Upper lobe of left lung (tissue), 6 donors: ENCODE measurements around the gene WSCD2. TPM values are rescaled to one million over a fixed set of nuclear protein-coding genes. Genes with fewer than 3 reads are reported as not detected.
A peak's percentile ranks its signal among the peaks of the same experiment; 100 is the strongest.

ENCODE experiments used
- ATAC-seq, 2 donors: fragments of 200-7000 bp; cut with Tn5 transposase; one replicate each; pipeline ENCODE4 v1.9.1; 2022; ENCODE audit warnings: mild to moderate bottlenecking in 2 of 2, moderate library complexity in 2 of 2; ENCODE audit not compliant: low FRiP score in 2 of 2
- DNase-seq, 2 donors: peaks; one replicate each; pipeline ENCODE4 v3.0.0-alpha.2; 2019 to 2020
- H3K27ac ChIP-seq, 4 donors: fragments of 200-600 bp; sonication (generic); one replicate each; pipeline ENCODE4 v1.5.1; 2016 to 2019
- H3K27me3 ChIP-seq, 4 donors: fragments of 200-600 bp; sonication (generic); one replicate each; pipeline ENCODE4 v1.5.1; 2017 to 2019
- H3K36me3 ChIP-seq, 4 donors: fragments of 200-600 bp; sonication (generic); one replicate each; pipeline ENCODE4 v1.5.1; 2016 to 2019
- H3K4me1 ChIP-seq, 4 donors: fragments of 200-600 bp; sonication (generic); one replicate each; pipeline ENCODE4 v1.5.1; 2018 to 2019
- H3K4me3 ChIP-seq, 4 donors: fragments of 200-600 bp; sonication (generic); one replicate each; pipeline ENCODE4 v1.5.1; 2017 to 2019; ENCODE audit warnings: mild to moderate bottlenecking in 2 of 4, moderate library complexity in 1 of 4
- H3K9me3 ChIP-seq, 4 donors: fragments of 200-600 bp; sonication (generic); one replicate each; pipeline ENCODE4 v1.5.1; 2018 to 2019
- CTCF ChIP-seq, 6 experiments: fragments of 450-650 bp in 4 of 6; fragments of 200-600 bp in 2 of 6; sonication (generic) in 2 of 6; IDR thresholded peaks; one replicate each; pipeline ENCODE4 v1.5.1; 2016 to 2019; ENCODE audit warnings: antibody characterized with exemption in 6 of 6
- EP300 ChIP-seq, 4 donors: sonication (generic); formaldehyde crosslinking; IDR thresholded peaks; one replicate each; pipeline ENCODE4 v1.5.1; 2017; ENCODE audit warnings: antibody characterized with exemption in 4 of 4, control low read depth in 2 of 4
- POLR2A ChIP-seq, 4 donors: fragments of 450-650 bp; IDR thresholded peaks; one replicate each; pipeline ENCODE4 v1.5.1; 2016 to 2017; ENCODE audit warnings: antibody characterized with exemption in 4 of 4, mild to moderate bottlenecking in 2 of 4
- POLR2AphosphoS5 ChIP-seq, 2 donors: sonication (generic); formaldehyde crosslinking; IDR thresholded peaks; one replicate each; pipeline ENCODE4 v1.5.1; 2017; ENCODE audit warnings: antibody characterized with exemption in 2 of 2
- WGBS, 2 donors: methylation state at CpG; one replicate each; pipeline ENCODE4 v1.1.5; 2017 to 2018; 5-methylcytosine and 5-hydroxymethylcytosine counted together
- total RNA-seq, 6 donors: library from RNA; depleted of rRNA in 4 of 6; stranded (reverse); fragments of >200 nt in 4 of 6; gene quantifications; one replicate each; pipeline versions ENCODE4 v1.1.0 to v1.2.1, GENCODE V29; 2016 to 2021
- donor health status: DM: no; HTN: no; CAD: no; lungs with moderate emphysema.
- donor health status: DM: no; HTN: yes; CAD: no; lungs with severe emphysema.

WSCD2 gene
- total RNA-seq, 6 donors from 2014 or later: 0.17 to 1.0 (median 0.71) TPM

- Histone ChIP-seq H3K4me1 (peaks cover 0 to 14% (median 9%) of the 10 kb centered on the region in 4 donors), H3K27ac (no peak overlapping the region), H3K9me3 (no peaks in the 10 kb centered on the region), H3K27me3 (no peaks in the 10 kb centered on the region), H3K36me3 (no peaks in the 10 kb centered on the region), H3K4me3 (no peak overlapping the region)
- 69 to 70% methylated on average over 6 of the region's 6 CpGs for WGBS, 2 donors
- DNase-seq: no peak
- no peak for ATAC-seq
- TF ChIP-seq CTCF (IDR thresholded peaks at IDR 0.05): no peak
- no peak for TF ChIP-seq POLR2AphosphoS5 (IDR thresholded peaks at IDR 0.05)
- no peak for TF ChIP-seq EP300 (IDR thresholded peaks at IDR 0.05)
- TF ChIP-seq POLR2A (IDR thresholded peaks at IDR 0.05): no peak
These were observed 143.1 kb downstream of the WSCD2 start for GRCh38 chr12:108271951-108272872.

GRCh38 chr12:108273217-108273616 lies 144.1 kb downstream of the WSCD2 start:
- no peaks in the 10 kb centered on the region for H3K27me3 ChIP-seq
- no peak overlapping the region for H3K27ac ChIP-seq
- no peaks in the 10 kb centered on the region for H3K36me3 ChIP-seq
- peaks cover 0 to 14% (median 9%) of the 10 kb centered on the region in 4 donors for H3K4me1 ChIP-seq
- ATAC-seq: no peak
- H3K9me3 ChIP-seq: no peaks in the 10 kb centered on the region
- H3K4me3 ChIP-seq: no peak overlapping the region
- 53 to 79% methylated on average over 2 of the region's 2 CpGs for WGBS, 2 donors
- no peak for DNase-seq
- TF ChIP-seq POLR2AphosphoS5 (IDR thresholded peaks at IDR 0.05) (no peak), POLR2A (IDR thresholded peaks at IDR 0.05) (no peak), CTCF (IDR thresholded peaks at IDR 0.05) (no peak), EP300 (IDR thresholded peaks at IDR 0.05) (no peak)

GRCh38 chr12:108277613-108278012 lies 148.5 kb downstream of the WSCD2 start:
- H3K4me3 ChIP-seq: no peak overlapping the region
- no peaks in the 10 kb centered on the region for H3K9me3 ChIP-seq
- no peaks in the 10 kb centered on the region for H3K36me3 ChIP-seq
- H3K27me3 ChIP-seq: no peaks in the 10 kb centered on the region
- no peak overlapping the region for H3K27ac ChIP-seq
- H3K4me1 ChIP-seq: peaks cover 0 to 8% (median 7%) of the 10 kb centered on the region in 4 donors
- TF ChIP-seq POLR2AphosphoS5 (IDR thresholded peaks at IDR 0.05): no peak
- TF ChIP-seq EP300 (IDR thresholded peaks at IDR 0.05): no peak
- TF ChIP-seq POLR2A (IDR thresholded peaks at IDR 0.05): no peak
- TF ChIP-seq CTCF (IDR thresholded peaks at IDR 0.05): no peak
- ATAC-seq (no peak), DNase-seq (no peak)

- DNase-seq (no peak), ATAC-seq (no peak)
- TF ChIP-seq CTCF (IDR thresholded peaks at IDR 0.05) (no peak), POLR2AphosphoS5 (IDR thresholded peaks at IDR 0.05) (no peak), EP300 (IDR thresholded peaks at IDR 0.05) (no peak), POLR2A (IDR thresholded peaks at IDR 0.05) (no peak)
- H3K4me3 ChIP-seq: no peak overlapping the region
- no peaks in the 10 kb centered on the region for H3K9me3 ChIP-seq
- 29 to 39% methylated on average over 2 of the region's 2 CpGs for WGBS, 2 donors
- H3K4me1 ChIP-seq: peaks cover 5 to 18% (median 10%) of the 10 kb centered on the region in 4 donors
- H3K27me3 ChIP-seq: no peaks in the 10 kb centered on the region
- peak overlapping the region in 3 of 4 donors; percentile 12 to 40 (median 16) for H3K27ac ChIP-seq
- no peaks in the 10 kb centered on the region for H3K36me3 ChIP-seq
These were observed 153.1 kb downstream of the WSCD2 start for GRCh38 chr12:108282160-108282559.
